Measurements from ENCODE around the gene KRT6A. TPM values are rescaled to one million over a fixed set of nuclear protein-coding genes. Genes with fewer than 3 reads are reported as not detected.

KRT6A gene
- total and polyA plus RNA-seq, 10 donors = 0.42 to 0.83 (median 0.45) TPM; not detected in 7

GRCh38 chr12:52446367-52447045 is 46.6 kb downstream of the KRT6A start:
- H3K9me3 ChIP-seq = no peaks in the 10 kb centered on the region
- no peak for DNase-seq
- no peak for TF ChIP-seq CTCF (IDR thresholded peaks at IDR 0.05 in 8 of 11, conservative IDR thresholded peaks at IDR 0.05 in 3 of 11)
- TF ChIP-seq POLR2AphosphoS5 (IDR thresholded peaks at IDR 0.05) = no peak
- TF ChIP-seq POLR2A (IDR thresholded peaks at IDR 0.05) = no peak
- H3K27me3 ChIP-seq (replicated peaks in 1 of 7) = peaks cover 0 to 38% (median 0%) of the 10 kb centered on the region in 7 donors
- H3K27ac ChIP-seq = no peak overlapping the region
- H3K4me3 ChIP-seq = no peak overlapping the region
- H3K36me3 ChIP-seq = no peaks in the 10 kb centered on the region
- intact Hi-C loops (cut with DNase I; ENCODE audit: low total_unique reads) = no loop called here
- 62 to 70% (median 64%) methylated on average over 6 of the region's 6 CpGs for WGBS, 5 donors
- H3K4me1 ChIP-seq = no peaks in the 10 kb centered on the region

- peaks cover 0 to 43% (median 0%) of the 10 kb centered on the region in 7 donors for H3K27me3 ChIP-seq (replicated peaks in 1 of 7)
- intact Hi-C loops (cut with DNase I; ENCODE audit: low total_unique reads) = no loop called here
- H3K4me1 ChIP-seq = no peaks in the 10 kb centered on the region
- no peaks in the 10 kb centered on the region for H3K9me3 ChIP-seq
- no peak overlapping the region for H3K27ac ChIP-seq
- no peak for DNase-seq
- H3K36me3 ChIP-seq = no peaks in the 10 kb centered on the region
- 44 to 67% (median 61%) methylated on average over 3 of the region's 3 CpGs for WGBS, 5 donors
- no peak overlapping the region for H3K4me3 ChIP-seq
- TF ChIP-seq CTCF (IDR thresholded peaks at IDR 0.05 in 8 of 11, conservative IDR thresholded peaks at IDR 0.05 in 3 of 11) (no peak), POLR2A (IDR thresholded peaks at IDR 0.05) (no peak), POLR2AphosphoS5 (IDR thresholded peaks at IDR 0.05) (no peak)
Measured at GRCh38 chr12:52445876-52446275, 47.2 kb downstream of the KRT6A start.

GRCh38 chr12:52444647-52445595 is 48.1 kb downstream of the KRT6A start:
- intact Hi-C loops (cut with DNase I; ENCODE audit: low total_unique reads) = no loop called here
- WGBS, 5 donors = 71 to 79% (median 78%) methylated on average over 10 of the region's 10 CpGs

More at GRCh38 chr12:52444647-52445595, 48.1 kb downstream of the KRT6A start:
- peaks cover 0 to 48% (median 0%) of the 10 kb centered on the region in 7 donors for H3K27me3 ChIP-seq (replicated peaks in 1 of 7)
- DNase-seq = no peak
- H3K36me3 ChIP-seq = no peaks in the 10 kb centered on the region
- H3K9me3 ChIP-seq = no peaks in the 10 kb centered on the region
- no peak overlapping the region for H3K27ac ChIP-seq
- H3K4me3 ChIP-seq = no peak overlapping the region
- H3K4me1 ChIP-seq = no peaks in the 10 kb centered on the region
- TF ChIP-seq CTCF (IDR thresholded peaks at IDR 0.05 in 8 of 11, conservative IDR thresholded peaks at IDR 0.05 in 3 of 11) (no peak), POLR2A (IDR thresholded peaks at IDR 0.05) (no peak), POLR2AphosphoS5 (IDR thresholded peaks at IDR 0.05) (no peak)
